ENCODE data around the gene OTOF. TPM values are rescaled to one million over a fixed set of nuclear protein-coding genes. Genes with fewer than 3 reads are reported as not detected.

Gene OTOF
- total and polyA plus RNA-seq, 2 donors (not counting 3 experiments of a cell fraction or from before 2014, with no cell fraction given), result 0.06 to 0.22 TPM

DNA sequence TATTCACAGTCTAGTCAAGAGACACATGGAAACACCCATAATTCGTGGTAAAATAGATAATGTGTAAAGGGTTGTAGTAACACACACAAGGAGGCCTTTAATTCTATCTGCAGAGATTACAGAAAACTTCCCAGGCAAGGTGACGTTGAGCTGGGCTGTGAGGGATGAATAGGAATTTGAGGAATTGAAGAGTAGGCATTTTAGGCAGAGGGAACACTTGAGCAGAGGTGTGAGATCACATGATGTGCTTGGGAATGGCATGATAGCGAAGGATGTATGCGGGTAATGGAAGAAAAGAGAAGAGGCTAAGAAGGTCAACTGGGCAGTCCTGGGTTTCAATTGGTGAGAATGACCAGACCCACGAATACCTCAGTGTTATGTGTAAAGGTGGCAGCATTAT, 56.0 kb downstream of the OTOF start:
- Histone ChIP-seq H3K27me3 (ENCODE audit: control insufficient read depth in 2 of 2, insufficient read depth in 2 of 2, low read length in 2 of 2) (peaks cover 2 to 4% of the 10 kb centered on the region in 2 experiments), H3K79me2 (ENCODE audit: control insufficient read depth, insufficient read depth, low read length) (no peaks in the 10 kb centered on the region), H2AFZ (ENCODE audit: low read depth, low read length) (no peak overlapping the region), H4K20me1 (replicated peaks; ENCODE audit: control insufficient read depth, extremely low read depth, insufficient read depth, low read length) (no peaks in the 10 kb centered on the region), H3K4me2 (ENCODE audit: insufficient read depth, low read length) (no peak overlapping the region), H3K9ac (replicated peaks; ENCODE audit: extremely low read depth, insufficient read depth, low read length) (no peak overlapping the region), H3K4me1 (ENCODE audit: control insufficient read depth, extremely low read depth, insufficient read depth, low read length) (no peaks in the 10 kb centered on the region), H3K9me1 (replicated peaks; ENCODE audit: control insufficient read depth, extremely low read depth, insufficient read depth, low read length) (no peaks in the 10 kb centered on the region), H3K4me3 (replicated peaks in 1 of 3; ENCODE audit: insufficient read depth in 1 of 3, low read depth in 1 of 3, low read length in 3 of 3) (no peak overlapping the region), H3K36me3 (ENCODE audit: control insufficient read depth in 2 of 2, extremely low read depth in 1 of 2, insufficient read depth in 2 of 2, low read length in 2 of 2) (no peaks in the 10 kb centered on the region), H3K9me3 (replicated peaks; ENCODE audit: control insufficient read depth, insufficient read depth, low read length) (no peaks in the 10 kb centered on the region), H3K27ac (ENCODE audit: insufficient read depth, low read depth, low read length) (no peak overlapping the region)
- DNase-seq (ENCODE audit: low read depth, low spot score) (no peak), FAIRE-seq (no peak)
- POLR2A ChIA-PET, result no interaction called here
- BruUV-seq (replicated peaks), result no TSS peak
- CTCF ChIA-PET, result no interaction called here
- TF ChIP-seq JUN (IDR thresholded peaks at IDR 0.05; ENCODE audit: borderline replicate concordance, insufficient read depth, insufficient read length, low read depth) (no peak), FOS (IDR thresholded peaks at IDR 0.05; ENCODE audit: borderline replicate concordance, insufficient read depth, low read length) (no peak)
- intact Hi-C loops (cut with micrococcal nuclease) (no loop called here), dilution Hi-C loops (cut with MboI; ENCODE audit: extremely low pct_ligation_motif_present, low sequenced_read_pairs) (no loop called here)

DNA sequence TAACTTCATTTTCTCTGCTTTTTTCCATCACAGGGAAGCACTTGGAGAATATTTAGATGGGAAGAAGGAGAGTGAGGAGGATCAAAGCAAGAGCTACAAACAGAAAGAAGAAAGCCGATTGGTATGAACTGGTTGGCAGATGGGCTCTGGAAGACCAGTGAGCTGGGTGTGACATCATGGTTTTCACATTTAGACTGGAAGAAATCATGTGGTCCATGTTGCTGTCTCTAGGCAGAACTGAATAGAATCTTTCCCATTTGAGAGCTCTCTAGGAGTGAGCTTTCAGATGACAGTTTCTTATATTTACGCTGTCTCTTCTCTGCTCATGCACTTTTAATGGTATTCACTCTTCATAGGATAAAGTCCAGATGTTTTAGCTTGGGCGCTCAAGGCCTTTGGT, 63.6 kb downstream of the OTOF start:
- Histone ChIP-seq H3K4me2 (ENCODE audit: insufficient read depth, low read length) (no peak overlapping the region), H4K20me1 (replicated peaks; ENCODE audit: control insufficient read depth, extremely low read depth, insufficient read depth, low read length) (no peaks in the 10 kb centered on the region), H3K9me3 (replicated peaks; ENCODE audit: control insufficient read depth, insufficient read depth, low read length) (no peaks in the 10 kb centered on the region), H2AFZ (ENCODE audit: low read depth, low read length) (no peak overlapping the region), H3K27ac (ENCODE audit: insufficient read depth, low read depth, low read length) (no peak overlapping the region), H3K9me1 (replicated peaks; ENCODE audit: control insufficient read depth, extremely low read depth, insufficient read depth, low read length) (no peaks in the 10 kb centered on the region), H3K9ac (replicated peaks; ENCODE audit: extremely low read depth, insufficient read depth, low read length) (no peak overlapping the region), H3K36me3 (ENCODE audit: control insufficient read depth in 2 of 2, extremely low read depth in 1 of 2, insufficient read depth in 2 of 2, low read length in 2 of 2) (no peaks in the 10 kb centered on the region), H3K79me2 (ENCODE audit: control insufficient read depth, insufficient read depth, low read length) (no peaks in the 10 kb centered on the region), H3K27me3 (ENCODE audit: control insufficient read depth in 2 of 2, insufficient read depth in 2 of 2, low read length in 2 of 2) (peaks cover 1% of the 10 kb centered on the region in 2 experiments), H3K4me3 (replicated peaks in 1 of 3; ENCODE audit: insufficient read depth in 1 of 3, low read depth in 1 of 3, low read length in 3 of 3) (no peak overlapping the region), H3K4me1 (ENCODE audit: control insufficient read depth, extremely low read depth, insufficient read depth, low read length) (no peaks in the 10 kb centered on the region)
- DNase-seq (ENCODE audit: low read depth, low spot score) (no peak), FAIRE-seq (no peak)
- BruUV-seq (replicated peaks), result no TSS peak
- TF ChIP-seq, protein P1, sequence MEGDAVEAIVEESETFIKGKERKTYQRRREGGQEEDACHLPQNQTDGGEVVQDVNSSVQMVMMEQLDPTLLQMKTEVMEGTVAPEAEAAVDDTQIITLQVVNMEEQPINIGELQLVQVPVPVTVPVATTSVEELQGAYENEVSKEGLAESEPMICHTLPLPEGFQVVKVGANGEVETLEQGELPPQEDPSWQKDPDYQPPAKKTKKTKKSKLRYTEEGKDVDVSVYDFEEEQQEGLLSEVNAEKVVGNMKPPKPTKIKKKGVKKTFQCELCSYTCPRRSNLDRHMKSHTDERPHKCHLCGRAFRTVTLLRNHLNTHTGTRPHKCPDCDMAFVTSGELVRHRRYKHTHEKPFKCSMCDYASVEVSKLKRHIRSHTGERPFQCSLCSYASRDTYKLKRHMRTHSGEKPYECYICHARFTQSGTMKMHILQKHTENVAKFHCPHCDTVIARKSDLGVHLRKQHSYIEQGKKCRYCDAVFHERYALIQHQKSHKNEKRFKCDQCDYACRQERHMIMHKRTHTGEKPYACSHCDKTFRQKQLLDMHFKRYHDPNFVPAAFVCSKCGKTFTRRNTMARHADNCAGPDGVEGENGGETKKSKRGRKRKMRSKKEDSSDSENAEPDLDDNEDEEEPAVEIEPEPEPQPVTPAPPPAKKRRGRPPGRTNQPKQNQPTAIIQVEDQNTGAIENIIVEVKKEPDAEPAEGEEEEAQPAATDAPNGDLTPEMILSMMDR (IDR thresholded peaks at IDR 0.05; ENCODE audit: extremely low read depth in 1 of 2, insufficient read depth in 1 of 2, low read depth in 1 of 2, low read length in 2 of 2), result no peak
- TF ChIP-seq FOS (IDR thresholded peaks at IDR 0.05; ENCODE audit: borderline replicate concordance, insufficient read depth, low read length) (no peak), EZH2 (IDR thresholded peaks at IDR 0.05; ENCODE audit: borderline replicate concordance, low read depth, low read length, severe bottlenecking) (no peak)
- dilution Hi-C loops (cut with MboI; ENCODE audit: extremely low pct_ligation_motif_present, low sequenced_read_pairs) (no loop called here), intact Hi-C loops (cut with micrococcal nuclease) (no loop called here)
- POLR2A ChIA-PET, result no interaction called here
- CTCF ChIA-PET, result interaction anchor here (0.9 to 1.5 kb wide), 2 partner anchors 25 to 84 kb away, joined by 3 read pairs; no protein-coding TSS in a partner anchor

Measured in endothelial cell of umbilical vein (primary cell).